Fibroblast of villous mesenchyme (primary cell): Measurements from ENCODE around the gene RAC2. TPM values are rescaled to one million over a fixed set of nuclear protein-coding genes. Genes with fewer than 3 reads are reported as not detected.
"Not testable (repeated sequence)": the region's sequence is repeated elsewhere in the genome, so short reads cannot be mapped to it uniquely, and the experiment has no call there.

Experiments used
- DNase-seq: peaks from one replicate; pipeline ENCODE4 v3.0.0-alpha.2; 2010; ENCODE audit warnings: low read depth
- H3K4me3 ChIP-seq: 2 replicates; pipeline ENCODE4 v1.5.1; 2011; ENCODE audit warnings: low read depth, mild to moderate bottlenecking, low read length
- CTCF ChIP-seq: IDR thresholded peaks from 2 replicates; pipeline ENCODE4 v1.5.1; 2012; ENCODE audit warnings: low read depth, mild to moderate bottlenecking, low read length; ENCODE audit not compliant: insufficient read depth
- total RNA-seq: library from RNA; depleted of rRNA; stranded (reverse); fragments of >200 nt; gene quantifications from 2 replicates; pipeline ENCODE4 v1.2.3, GENCODE V29; 2012

RAC2 gene
- total RNA-seq, 1 donor = 11.2 TPM

GRCh38 chr22:37235897-37236607 lies 8.0 kb downstream of the RAC2 start:
- no peak for TF ChIP-seq CTCF
- DNase-seq = no peak
- H3K4me3 ChIP-seq = no peak overlapping the region

GRCh38 chr22:37234736-37235711 lies 9.0 kb downstream of the RAC2 start:
- no peak overlapping the region for H3K4me3 ChIP-seq
- TF ChIP-seq CTCF = no peak
- DNase-seq = no peak

- no peak for TF ChIP-seq CTCF
- no peak for DNase-seq
- H3K4me3 ChIP-seq = no peak overlapping the region
These were observed 10.1 kb downstream of the RAC2 start for GRCh38 chr22:37233751-37234631.

GRCh38 chr22:37233371-37233750 lies 10.7 kb downstream of the RAC2 start:
- not testable (repeated sequence) for H3K4me3 ChIP-seq, DNase-seq

- no peak for TF ChIP-seq CTCF
- no peak for DNase-seq
- H3K4me3 ChIP-seq = no peak overlapping the region
These were observed 11.7 kb downstream of the RAC2 start for GRCh38 chr22:37232140-37232998.

- H3K4me3 ChIP-seq = no peak overlapping the region
- no peak for DNase-seq
- TF ChIP-seq CTCF = no peak
These were observed 12.5 kb downstream of the RAC2 start for GRCh38 chr22:37231406-37232139.
